Chondrocyte (in vitro differentiated cells): ENCODE data around the gene GADD45GIP1. TPM values are rescaled to one million over a fixed set of nuclear protein-coding genes. Genes with fewer than 3 reads are reported as not detected.

Experiments used
- DNase-seq: peaks from one replicate; pipeline ENCODE4 v3.0.0; 2021; ENCODE audit warnings: mixed read lengths, low spot score
- H3K27ac Mint-ChIP-seq: one replicate; pipeline ENCODE4 v1.8.0; 2021; ENCODE audit warnings: mild to moderate bottlenecking, moderate library complexity, mixed read lengths; ENCODE audit not compliant: unreplicated experiment
- H3K27me3 Mint-ChIP-seq: 2 replicates; pipeline ENCODE4 v1.8.0; 2021; ENCODE audit warnings: low read depth, mixed read lengths
- H3K36me3 Mint-ChIP-seq: 2 replicates; pipeline ENCODE4 v1.8.0; 2021; ENCODE audit warnings: low read depth, mixed read lengths
- H3K4me1 Mint-ChIP-seq: 2 replicates; pipeline ENCODE4 v1.8.0; 2021; ENCODE audit warnings: low read depth, mild to moderate bottlenecking, mixed read lengths
- H3K4me3 Mint-ChIP-seq: one replicate; pipeline ENCODE4 v1.8.0; 2021; ENCODE audit warnings: mild to moderate bottlenecking, moderate library complexity, mixed read lengths; ENCODE audit not compliant: unreplicated experiment
- H3K9me3 Mint-ChIP-seq: 2 replicates; pipeline ENCODE4 v1.8.0; 2021; ENCODE audit warnings: low read depth, mixed read lengths
- CTCF ChIP-seq: fragments of 200-600 bp; sonication (generic); IDR thresholded peaks from 2 replicates; pipeline ENCODE4 v1.5.0; 2021; ENCODE audit warnings: antibody characterized with exemption, mild to moderate bottlenecking, moderate library complexity
- total RNA-seq: library from RNA; stranded (reverse); gene quantifications from 3 replicates; pipeline ENCODE4 v1.2.1, GENCODE V29; 2021

GADD45GIP1 gene
- total RNA-seq, 1 donor from 2014 or later = 29.1 TPM

- DNase-seq = no peak
- H3K27me3 Mint-ChIP-seq = no peaks in the 10 kb centered on the region
- H3K9me3 Mint-ChIP-seq = no peaks in the 10 kb centered on the region
- H3K27ac Mint-ChIP-seq = no peak overlapping the region
- H3K4me3 Mint-ChIP-seq = no peak overlapping the region
- no peak for TF ChIP-seq CTCF
- peaks cover 9% of the 10 kb centered on the region for H3K4me1 Mint-ChIP-seq
- H3K36me3 Mint-ChIP-seq = peaks cover 14% of the 10 kb centered on the region
Measured at GRCh38 chr19:13002166-13002898, 45.3 kb upstream of the GADD45GIP1 start.

GRCh38 chr19:13001502-13002165 lies 44.6 kb upstream of the GADD45GIP1 start:
- Mint-ChIP-seq H3K27ac (no peak overlapping the region), H3K27me3 (no peaks in the 10 kb centered on the region), H3K4me1 (peaks cover 16% of the 10 kb centered on the region), H3K4me3 (no peak overlapping the region), H3K9me3 (no peaks in the 10 kb centered on the region), H3K36me3 (peaks cover 14% of the 10 kb centered on the region)
- DNase-seq = no peak
- TF ChIP-seq CTCF = no peak

- no peak for TF ChIP-seq CTCF
- Mint-ChIP-seq H3K4me3 (no peak overlapping the region), H3K27me3 (no peaks in the 10 kb centered on the region), H3K4me1 (peaks cover 16% of the 10 kb centered on the region), H3K27ac (no peak overlapping the region), H3K9me3 (no peaks in the 10 kb centered on the region), H3K36me3 (peaks cover 14% of the 10 kb centered on the region)
- no peak for DNase-seq
Measured at GRCh38 chr19:13001166-13001501, 44.1 kb upstream of the GADD45GIP1 start.

- TF ChIP-seq CTCF = no peak
- H3K4me3 Mint-ChIP-seq = no peak overlapping the region
- H3K4me1 Mint-ChIP-seq = peaks cover 23% of the 10 kb centered on the region
- DNase-seq = no peak
- peaks cover 11% of the 10 kb centered on the region for H3K36me3 Mint-ChIP-seq
- no peaks in the 10 kb centered on the region for H3K9me3 Mint-ChIP-seq
- H3K27ac Mint-ChIP-seq = no peak overlapping the region
- no peaks in the 10 kb centered on the region for H3K27me3 Mint-ChIP-seq
Measured at GRCh38 chr19:12997967-12998940, 41.2 kb upstream of the GADD45GIP1 start.
